CD4-positive, alpha-beta T cell treated with Interleukin-1 beta for 1 hour (primary cell): ENCODE results near the gene EGLN1.

ENCODE experiments used
- DNase-seq, 2 donors: peaks; one replicate each; pipeline ENCODE4 v3.0.0-alpha.2; 2020 to 2022

The EGLN1 gene

GRCh38 chr1:231322880-231323530, 99.1 kb downstream of the EGLN1 start:
- DNase-seq, result no peak

GRCh38 chr1:231319080-231319479, 103.0 kb downstream of the EGLN1 start:
- DNase-seq, result no peak

GRCh38 chr1:231318568-231318967, 103.5 kb downstream of the EGLN1 start:
- DNase-seq, result no peak

GRCh38 chr1:231318015-231318355, 104.1 kb downstream of the EGLN1 start:
- no peak for DNase-seq

- DNase-seq, result no peak
Measured at GRCh38 chr1:231317306-231318014, 104.6 kb downstream of the EGLN1 start.

- peak; percentile 27 to 37 for DNase-seq
Measured at GRCh38 chr1:231315887-231316286, 106.2 kb downstream of the EGLN1 start.
